GM12878 (cell line): ENCODE data around the gene EXOC3L1. TPM values are rescaled to one million over a fixed set of nuclear protein-coding genes. Genes with fewer than 3 reads are reported as not detected.

Source experiments
- ATF3 ChIP-seq: IDR thresholded peaks from 2 replicates; pipeline ENCODE4 v1.6.1; 2011; ENCODE audit warnings: low read depth, mild to moderate bottlenecking, low read length, moderate library complexity, borderline replicate concordance; ENCODE audit errors: extremely low read depth
- CBX3 ChIP-seq: fragments of 200-600 bp; sonication (generic); IDR thresholded peaks from 2 replicates; pipeline ENCODE4 v1.6.1; 2016; ENCODE audit warnings: low read depth, borderline replicate concordance
- CUX1 ChIP-seq: IDR thresholded peaks from 2 replicates; pipeline ENCODE4 v1.6.1; 2012; ENCODE audit warnings: improper control_type of control experiment, low read depth, low read length; ENCODE audit not compliant: insufficient replicate concordance
- NR2C2 ChIP-seq: IDR thresholded peaks from 2 replicates; pipeline ENCODE4 v1.6.1; 2011; ENCODE audit warnings: borderline replicate concordance, low read depth; ENCODE audit not compliant: control insufficient read depth, insufficient read length
- SIN3A ChIP-seq: IDR thresholded peaks from 2 replicates; pipeline ENCODE4 v1.6.1; 2012; ENCODE audit warnings: low read depth, low read length, improper control_type of control experiment
- SRF ChIP-seq, 2 experiments: IDR thresholded peaks; 2 replicates each; pipeline ENCODE4 v1.6.1; 2011; ENCODE audit warnings: low read depth in 2 of 2, low read length in 2 of 2, mild to moderate bottlenecking in 1 of 2, moderate library complexity in 1 of 2
- SUZ12 ChIP-seq: fragments of 200-600 bp; sonication (generic); IDR thresholded peaks from one replicate; pipeline ENCODE4 v1.6.1; 2018; ENCODE audit warnings: antibody characterized with exemption, mild to moderate bottlenecking; ENCODE audit not compliant: unreplicated experiment
- YY1 ChIP-seq: IDR thresholded peaks from 2 replicates; pipeline ENCODE4 v1.6.1; 2011; ENCODE audit warnings: low read depth, mild to moderate bottlenecking, low read length
- ZNF274 ChIP-seq: IDR thresholded peaks from one replicate; pipeline ENCODE4 v1.8.0; 2011; ENCODE audit not compliant: insufficient read length, insufficient read depth
- polyA plus RNA-seq, 11 experiments: library from polyadenylated mRNA; depleted of rRNA in 4 of 11; unstranded in 6 of 11; stranded (reverse) in 5 of 11; fragments of >200 nt; fragmentation: Nextera tagmentation in 4 of 11; fragmentation: Illumina TruSeq in 1 of 11; extraction: Ambion mirVana in 4 of 11; extraction: Trizol in 1 of 11; gene quantifications; 1 replicate in 1 of 11; 2 replicates in 10 of 11; pipeline versions ENCODE4 v1.2.1 to v1.2.3, GENCODE V29; 2011 to 2016; ENCODE audit warnings: inconsistent platforms in 2 of 11, missing spikeins in 2 of 11, low read depth in 1 of 11
- total RNA-seq, 4 experiments: library from RNA; depleted of rRNA in 3 of 4; stranded (reverse); fragments of >200 nt in 3 of 4; fragmentation: Illumina TruSeq in 1 of 4; extraction: Trizol in 1 of 4; gene quantifications; 2 replicates each; pipeline versions ENCODE4 v1.2.1 to v1.2.3, GENCODE V29; 2013 to 2021

Gene EXOC3L1
- total and polyA plus RNA-seq, 10 of the 15 experiments (the other 5 are each of a cell fraction or from before 2014, with no cell fraction given) = 0.07 to 0.42 TPM; not detected in 8

- no peak for TF ChIP-seq ATF3
- no peak for TF ChIP-seq ZNF274
- no peak for TF ChIP-seq SUZ12
- TF ChIP-seq CBX3 = no peak
- no peak for TF ChIP-seq SIN3A
- TF ChIP-seq NR2C2 = no peak
- TF ChIP-seq YY1 = no peak
- no peak for TF ChIP-seq SRF (IDR thresholded peaks at IDR 0.05; ENCODE audit: low read depth in 2 of 2, low read length in 2 of 2)
- no peak for TF ChIP-seq CUX1
Measured at GRCh38 chr16:67237396-67238277, 47.7 kb upstream of the EXOC3L1 start (continued).
